Mammary epithelial cell (primary cell): ENCODE results near the gene WBP2.

ENCODE experiments used
- CTCF ChIP-seq, 2 donors: IDR thresholded peaks in 1 of 2; conservative IDR thresholded peaks in 1 of 2; 2 replicates each; pipeline ENCODE4 v1.5.1; 2011 to 2012; ENCODE audit warnings: inconsistent platforms in 2 of 2, low read length in 2 of 2, mild to moderate bottlenecking in 2 of 2, control low read depth in 1 of 2, low read depth in 1 of 2; ENCODE audit not compliant: insufficient read depth in 1 of 2; ENCODE audit errors: extremely low read depth in 1 of 2
- EZH2 ChIP-seq: IDR thresholded peaks from 2 replicates; pipeline ENCODE4 v1.6.1; 2012; ENCODE audit warnings: low read length, inconsistent platforms, borderline replicate concordance

- TF ChIP-seq CTCF (conservative IDR thresholded peaks at IDR 0.05 in 1 of 2, IDR thresholded peaks at IDR 0.05 in 1 of 2; ENCODE audit: extremely low read depth in 1 of 2, insufficient read depth in 1 of 2, low read depth in 1 of 2, low read length in 2 of 2) (no peak), EZH2 (no peak)
Observed at GRCh38 chr17:75864448-75864871, 9.3 kb upstream of the WBP2 start.
